HEK293T (cell line): ENCODE measurements around the gene UBASH3A.

Source experiments
- CTCF ChIA-PET: fragments of 350-600 bp; formaldehyde crosslinking; extraction: SDS; loops from one replicate; lab custom pipeline; 2021; ENCODE audit warnings: antibody characterized with exemption, inconsistent platforms; lab: Yijun Ruan, JAX
- POLR2A ChIA-PET: fragments of 350-600 bp; formaldehyde crosslinking; extraction: SDS; loops from one replicate; lab custom pipeline; 2020; ENCODE audit warnings: antibody characterized with exemption, inconsistent platforms; lab: Yijun Ruan, JAX
- DNase-seq: peaks from one replicate; pipeline ENCODE4 v3.0.0; 2012; ENCODE audit warnings: mixed read lengths; ENCODE audit errors: extremely low spot score
- ARNT ChIP-seq: fragments of 450-650 bp; IDR thresholded peaks from 2 replicates; pipeline ENCODE4 v1.6.1; 2017; ENCODE audit warnings: mild to moderate bottlenecking
- BHLHE40 ChIP-seq: fragments of 450-650 bp; IDR thresholded peaks from 2 replicates; pipeline ENCODE4 v1.6.1; 2016; ENCODE audit warnings: mild to moderate bottlenecking, moderate library complexity, borderline replicate concordance
- CTBP1 ChIP-seq: fragments of 450-650 bp; IDR thresholded peaks from 2 replicates; pipeline ENCODE4 v1.6.1; 2016; ENCODE audit warnings: borderline replicate concordance
- ELF4 ChIP-seq: fragments of 450-650 bp; IDR thresholded peaks from 2 replicates; pipeline ENCODE4 v1.6.1; 2017; ENCODE audit warnings: antibody characterized with exemption
- FOXA1 ChIP-seq: fragments of 450-650 bp; IDR thresholded peaks from 2 replicates; pipeline ENCODE4 v1.6.1; 2016; ENCODE audit warnings: mild to moderate bottlenecking
- FOXK2 ChIP-seq: fragments of 450-650 bp; IDR thresholded peaks from 2 replicates; pipeline ENCODE4 v1.6.1; 2016; ENCODE audit warnings: mild to moderate bottlenecking
- FOXM1 ChIP-seq: fragments of 450-650 bp; IDR thresholded peaks from 2 replicates; pipeline ENCODE4 v1.6.1; 2017; ENCODE audit warnings: mild to moderate bottlenecking, borderline replicate concordance
- HDGF ChIP-seq: fragments of 450-650 bp; IDR thresholded peaks from 2 replicates; pipeline ENCODE4 v1.6.1; 2017; ENCODE audit warnings: antibody characterized with exemption, borderline replicate concordance
- L3MBTL2 ChIP-seq: fragments of 450-650 bp; conservative IDR thresholded peaks from 2 replicates; pipeline ENCODE4 v1.6.1; 2016; ENCODE audit warnings: mild to moderate bottlenecking
- LEF1 ChIP-seq: fragments of 450-650 bp; IDR thresholded peaks from 2 replicates; pipeline ENCODE4 v1.6.1; 2017; ENCODE audit warnings: mild to moderate bottlenecking, borderline replicate concordance
- NFRKB ChIP-seq: fragments of 450-650 bp; IDR thresholded peaks from 2 replicates; pipeline ENCODE4 v1.6.1; 2016; ENCODE audit warnings: mild to moderate bottlenecking, moderate library complexity
- PKNOX1 ChIP-seq: fragments of 450-650 bp; IDR thresholded peaks from 2 replicates; pipeline ENCODE4 v1.6.1; 2016
- SP1 ChIP-seq: fragments of 450-650 bp; IDR thresholded peaks from 2 replicates; pipeline ENCODE4 v1.6.1; 2017
- SUZ12 ChIP-seq: fragments of 450-650 bp; IDR thresholded peaks from 2 replicates; pipeline ENCODE4 v1.6.1; 2016; ENCODE audit warnings: mild to moderate bottlenecking
- TARDBP ChIP-seq: fragments of 450-650 bp; IDR thresholded peaks from 2 replicates; pipeline ENCODE4 v1.6.1; 2016
- ZNF384 ChIP-seq: fragments of 450-650 bp; IDR thresholded peaks from 2 replicates; pipeline ENCODE4 v1.6.1; 2016

Gene UBASH3A

GRCh38 chr21:42396799-42397745, 6.6 kb upstream of the UBASH3A start:
- POLR2A ChIA-PET: no interaction called here
- CTCF ChIA-PET: no interaction called here
- TF ChIP-seq ARNT (no peak), NFRKB (no peak), SUZ12 (no peak), FOXM1 (no peak), L3MBTL2 (no peak), FOXA1 (no peak), ZNF384 (no peak), CTBP1 (no peak), FOXK2 (no peak), SP1 (no peak), HDGF (no peak), TARDBP (no peak), ELF4 (no peak), BHLHE40 (no peak), LEF1 (no peak), PKNOX1 (no peak)
- DNase-seq: no peak

- CTCF ChIA-PET: no interaction called here
- TF ChIP-seq NFRKB (no peak), FOXA1 (no peak), SUZ12 (no peak), SP1 (no peak), TARDBP (no peak), CTBP1 (no peak), L3MBTL2 (no peak), FOXM1 (no peak), ARNT (no peak), BHLHE40 (no peak), ZNF384 (no peak), LEF1 (no peak), FOXK2 (no peak), HDGF (no peak)
- DNase-seq: no peak
- POLR2A ChIA-PET: no interaction called here
Observed at GRCh38 chr21:42397746-42398394, 5.8 kb upstream of the UBASH3A start.

- CTCF ChIA-PET: interaction anchor here (0.9 kb wide), 1 partner anchor 88 kb away, joined by 3 read pairs; no protein-coding TSS in a partner anchor
- TF ChIP-seq L3MBTL2: no peak
- POLR2A ChIA-PET: no interaction called here
- DNase-seq: no peak
Observed at GRCh38 chr21:42398436-42399028, 5.2 kb upstream of the UBASH3A start.

- no peak for DNase-seq
- POLR2A ChIA-PET: no interaction called here
- CTCF ChIA-PET: no interaction called here
Observed at GRCh38 chr21:42400525-42400924, 3.2 kb upstream of the UBASH3A start.

GRCh38 chr21:42401154-42401553, 2.5 kb upstream of the UBASH3A start:
- TF ChIP-seq HDGF (no peak), SP1 (no peak), ZNF384 (no peak), ARNT (no peak), PKNOX1 (no peak), TARDBP (no peak), BHLHE40 (no peak), FOXA1 (no peak), L3MBTL2 (no peak), FOXM1 (no peak), FOXK2 (no peak), ELF4 (no peak), LEF1 (no peak), CTBP1 (no peak), NFRKB (no peak), SUZ12 (no peak)
- ChIA-PET POLR2A (no interaction called here), CTCF (no interaction called here)
- DNase-seq: no peak

More at GRCh38 chr21:42400525-42400924, 3.2 kb upstream of the UBASH3A start:
- TF ChIP-seq SP1: no peak
- no peak for TF ChIP-seq LEF1
- TF ChIP-seq ZNF384: no peak
- TF ChIP-seq HDGF: no peak
- TF ChIP-seq ELF4: no peak
- no peak for TF ChIP-seq FOXK2
- TF ChIP-seq ARNT: no peak
- no peak for TF ChIP-seq NFRKB
- no peak for TF ChIP-seq SUZ12
- no peak for TF ChIP-seq BHLHE40
- no peak for TF ChIP-seq TARDBP
- no peak for TF ChIP-seq CTBP1
- no peak for TF ChIP-seq FOXA1
- TF ChIP-seq FOXM1: no peak
- TF ChIP-seq PKNOX1: no peak
- no peak for TF ChIP-seq L3MBTL2
